M059J (cell line): Measurements from ENCODE around the gene SERPINB3. TPM values are rescaled to one million over a fixed set of nuclear protein-coding genes. Genes with fewer than 3 reads are reported as not detected.
"Not testable (repeated sequence)": the region's sequence is repeated elsewhere in the genome, so short reads cannot be mapped to it uniquely, and the experiment has no call there.

ENCODE experiments used
- DNase-seq: peaks from one replicate; pipeline ENCODE4 v3.0.0-alpha.2; 2012; ENCODE audit warnings: low read depth
- total RNA-seq: library from RNA; depleted of rRNA; stranded (reverse); fragments of >200 nt; shearing (Covaris generic); gene quantifications from 2 replicates; pipeline ENCODE4 v1.2.3, GENCODE V29; 2014; rRNA removed

SERPINB3 gene
- not detected in 2 replicates for total RNA-seq

DNA sequence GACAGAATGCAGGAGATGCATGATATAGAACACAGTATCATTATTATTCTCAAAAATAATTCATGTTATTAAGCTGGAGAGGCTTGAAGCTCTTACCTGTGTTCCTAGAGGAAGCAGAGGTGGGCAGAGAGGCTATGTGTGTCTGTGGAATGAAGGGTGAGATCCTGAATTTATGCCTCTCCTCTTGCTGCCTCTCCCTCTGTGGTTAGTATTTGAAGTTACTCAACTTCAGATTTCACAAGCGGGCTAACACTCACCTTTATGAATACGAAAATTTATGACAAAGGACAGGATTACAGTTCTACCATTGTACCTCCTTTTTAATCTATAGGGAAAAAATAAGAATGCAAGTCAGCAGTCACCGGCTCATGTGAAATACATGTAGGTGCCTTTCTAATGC lies at the start of gene SERPINB3:
Gene SERPINB3, minus strand, starts transcription at position 144 of the 400 bp plus-strand sequence. CDS start 677 bp downstream, outside the sequence.
- not testable (repeated sequence) for DNase-seq

DNA sequence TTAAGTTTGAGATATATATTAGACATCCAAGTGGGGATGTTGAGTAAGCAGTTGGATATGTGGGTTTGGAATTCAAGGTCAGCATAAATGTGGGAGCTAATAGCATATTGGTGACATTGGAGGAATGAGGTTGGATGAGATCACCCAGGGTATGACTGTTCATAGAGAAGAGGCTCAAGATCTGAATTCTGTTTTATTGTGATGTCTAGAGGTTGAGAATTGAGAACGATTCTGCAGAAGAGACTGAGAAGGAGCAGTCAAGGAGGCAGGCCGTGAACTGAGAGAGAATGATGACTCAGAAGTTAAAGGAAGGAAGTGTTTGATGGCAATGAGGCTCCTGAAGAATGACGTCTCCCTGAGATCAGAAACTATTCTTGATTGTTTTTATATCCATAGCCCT lies 47.0 kb upstream of the SERPINB3 start:
- peak; percentile 88 for DNase-seq

DNA sequence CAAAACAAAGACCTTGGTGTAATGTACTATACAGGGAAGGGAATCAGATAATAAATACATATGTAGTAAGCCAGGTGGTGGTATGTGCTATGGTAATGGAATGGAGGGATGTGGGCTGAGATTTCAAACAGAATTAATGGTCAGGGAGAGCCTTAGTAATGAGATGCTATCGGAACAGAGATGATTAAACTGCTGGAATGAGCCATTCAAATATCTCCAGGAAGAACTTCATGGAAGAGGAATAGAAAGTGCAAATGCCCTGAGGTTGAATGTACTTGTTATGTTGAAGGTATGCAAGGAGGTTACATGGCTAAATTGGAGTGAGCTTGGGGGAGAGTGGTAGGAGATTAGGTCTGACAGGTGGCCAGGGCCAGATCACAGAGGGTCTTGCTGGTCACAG lies 46.1 kb upstream of the SERPINB3 start:
- DNase-seq = peak; percentile 14

DNA sequence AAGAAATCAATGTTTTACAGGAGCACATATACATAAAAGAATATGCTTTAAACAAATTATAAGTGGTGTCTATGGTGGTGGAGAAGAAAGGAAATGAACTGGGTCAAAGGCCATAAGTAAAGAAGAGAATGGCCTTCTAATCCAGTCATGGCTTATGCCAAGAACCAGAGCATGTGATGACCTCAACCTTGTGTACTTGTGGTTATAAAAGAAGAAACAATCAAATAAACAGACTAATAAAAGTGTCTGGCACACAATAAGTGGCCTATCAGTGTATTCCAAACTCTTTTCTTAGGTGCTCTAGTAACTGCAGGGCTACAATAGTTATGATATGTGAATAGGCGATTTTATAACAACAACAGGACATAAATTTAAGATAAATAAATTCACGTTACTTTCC lies 43.7 kb upstream of the SERPINB3 start:
- DNase-seq = peak; percentile 33

DNA sequence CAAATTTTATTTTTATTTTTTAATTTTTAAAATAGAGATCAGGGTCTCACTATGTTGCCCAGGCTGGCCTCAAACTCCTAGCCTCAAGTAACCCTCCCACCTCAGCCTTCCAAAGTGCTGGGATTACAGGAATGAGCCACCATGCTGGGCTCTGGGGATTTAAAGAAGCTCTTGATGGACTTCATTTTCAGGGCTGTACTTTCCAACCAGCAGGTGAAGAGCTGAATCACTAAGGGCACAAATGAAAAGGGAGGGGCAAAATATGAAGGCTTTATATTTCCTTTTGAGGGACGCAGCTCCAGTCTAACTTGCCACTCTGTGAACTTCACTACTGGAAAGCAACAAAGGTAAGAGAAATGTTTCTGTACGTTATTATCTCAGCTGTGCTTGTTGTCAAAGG lies 41.0 kb upstream of the SERPINB3 start, which contains the start of gene SERPINB11:
Gene SERPINB11, plus strand, starts transcription at position 301 of the 400 bp plus-strand sequence. CDS start 7,234 bp downstream, outside the sequence.
- no peak for DNase-seq

DNA sequence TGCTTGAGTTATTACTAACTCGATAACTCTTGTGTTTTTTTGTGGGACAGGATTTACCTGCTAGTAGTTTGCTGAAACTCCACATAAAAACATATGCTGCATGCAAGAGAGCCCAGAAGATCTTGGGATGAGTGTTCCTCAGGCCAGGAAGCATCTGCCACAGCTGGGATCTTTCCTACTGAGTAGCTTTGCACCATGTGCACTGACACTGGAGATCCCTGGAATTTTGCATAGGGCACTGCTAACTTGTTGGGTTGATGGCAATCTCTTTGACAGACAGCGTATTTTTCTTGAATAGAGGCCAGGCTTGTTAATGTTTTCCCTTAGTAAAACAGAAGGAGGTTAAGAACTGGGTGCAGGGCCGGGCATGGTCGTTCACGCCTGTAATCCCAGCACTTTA lies 40.3 kb upstream of the SERPINB3 start:
- peak; percentile 51 for DNase-seq

DNA sequence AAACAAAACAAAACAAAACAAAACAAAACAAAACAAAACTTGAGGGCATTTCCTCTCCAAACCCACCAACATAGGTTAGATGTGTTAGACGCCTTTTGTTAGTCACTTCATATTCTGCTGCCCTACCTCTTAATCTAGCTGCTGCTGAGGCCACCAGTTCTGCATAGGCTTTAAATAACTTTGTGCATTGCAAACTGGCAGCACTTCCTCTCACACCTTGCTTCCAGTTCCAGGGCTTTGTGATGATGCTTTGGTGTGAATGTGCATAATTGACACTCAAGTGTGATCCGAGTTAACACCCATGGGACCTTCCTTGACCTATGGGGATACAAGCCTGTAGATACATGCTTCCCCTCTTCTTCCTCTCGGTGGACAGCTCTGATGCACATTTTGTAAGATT lies 38.8 kb upstream of the SERPINB3 start:
- DNase-seq = peak; percentile 27

DNA sequence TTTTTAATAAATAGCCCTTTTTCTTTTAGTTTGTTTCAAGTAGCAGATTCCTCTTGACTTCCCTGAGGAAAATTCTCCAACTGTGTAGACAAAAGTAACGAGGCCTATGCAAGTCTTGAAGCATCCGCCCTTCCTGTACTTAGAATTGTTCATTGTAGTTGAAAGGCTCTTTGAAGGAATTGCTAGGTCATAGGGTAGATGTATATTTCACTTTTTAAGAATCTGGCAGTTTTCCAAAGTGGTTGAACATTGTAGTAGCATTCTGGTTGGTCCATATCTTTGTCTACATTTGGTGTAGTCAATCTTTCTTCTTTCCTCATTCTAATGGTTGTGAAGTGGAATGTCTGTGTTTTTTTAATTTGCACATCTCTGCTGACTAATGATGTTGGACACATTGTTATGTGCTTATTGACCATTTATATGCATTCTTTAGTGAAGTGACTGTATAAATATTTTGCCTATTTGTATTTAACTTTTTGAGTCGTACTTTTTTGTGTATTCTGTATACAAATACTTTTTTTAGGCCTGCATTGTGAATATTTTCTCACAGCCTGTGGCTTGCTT lies 35.5 kb upstream of the SERPINB3 start:
- peak; percentile 44 for DNase-seq

DNA sequence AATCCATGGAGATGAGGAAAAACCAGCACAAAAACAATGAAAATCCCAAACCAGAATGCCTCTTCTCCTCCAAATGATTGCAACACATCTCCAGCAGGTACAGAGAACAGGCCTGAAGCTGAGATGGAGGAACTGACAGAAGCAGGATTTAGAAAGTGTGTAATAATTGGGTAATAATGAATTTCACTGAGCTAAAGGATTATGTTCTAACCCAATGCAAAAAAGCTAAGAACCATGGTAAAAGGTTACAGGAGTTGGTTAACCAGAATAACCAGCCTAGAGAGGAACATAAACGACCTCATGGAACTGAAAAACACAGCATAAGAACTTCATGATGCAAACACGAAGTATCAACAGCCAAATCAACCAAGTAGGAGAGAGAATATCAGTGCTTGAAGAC lies 27.4 kb upstream of the SERPINB3 start:
- DNase-seq = no peak

DNA sequence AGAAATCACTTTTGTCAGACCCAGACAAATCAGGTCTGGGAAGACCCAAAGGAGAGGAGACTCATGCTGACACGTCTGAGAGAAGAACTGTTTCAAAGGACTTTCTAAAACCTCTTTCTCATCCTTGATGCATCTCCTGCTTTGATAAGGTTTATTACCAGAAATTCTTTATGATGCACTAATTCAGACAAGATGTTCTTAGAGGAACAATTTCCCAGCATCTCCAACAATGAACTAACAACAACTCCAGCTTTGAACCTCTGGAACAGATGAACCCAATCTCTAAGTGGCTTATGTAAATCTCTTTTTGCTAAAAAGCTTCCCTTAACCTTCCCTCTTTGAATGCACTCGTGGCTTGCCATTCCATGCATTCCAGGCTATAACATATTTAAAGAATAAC lies 25.2 kb upstream of the SERPINB3 start:
- DNase-seq = no peak

DNA sequence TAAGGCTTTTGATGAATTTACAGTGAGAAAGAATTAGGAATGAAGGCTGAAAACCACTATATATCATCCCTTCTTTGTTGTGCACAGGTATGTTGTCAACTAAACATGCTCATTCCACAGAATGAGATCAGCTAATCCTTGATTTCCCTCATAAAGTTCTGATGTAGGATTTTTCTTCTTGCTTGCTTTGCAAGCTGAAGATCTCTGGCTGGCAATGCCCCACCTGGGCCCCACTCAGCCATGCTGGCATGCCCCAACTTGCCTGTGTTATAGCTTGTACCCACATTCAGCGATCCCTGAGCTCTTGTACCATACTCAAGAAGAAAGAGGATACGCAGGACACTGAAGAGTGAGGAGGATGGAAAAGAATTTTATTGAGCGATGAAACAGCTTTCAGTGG lies 23.0 kb upstream of the SERPINB3 start:
- DNase-seq = no peak

DNA sequence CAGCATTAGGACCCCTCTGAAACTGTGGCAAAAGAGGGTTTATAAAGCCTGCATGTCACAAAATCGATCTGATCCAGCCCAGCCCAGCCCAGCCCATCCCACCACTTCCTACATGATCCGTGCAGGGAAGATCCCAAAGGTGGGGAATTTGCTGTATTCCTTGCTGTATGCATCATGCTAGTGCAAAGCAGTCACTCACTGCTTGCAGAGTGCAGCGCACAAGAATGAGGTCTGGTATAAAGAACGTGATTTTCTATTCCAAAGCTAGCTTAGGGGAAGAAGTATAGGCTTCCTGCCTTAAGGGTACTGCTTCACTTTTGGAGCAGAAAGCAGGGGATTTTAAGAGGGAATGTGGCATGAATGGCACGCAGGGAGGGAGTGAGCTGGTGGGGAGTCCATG lies 22.2 kb upstream of the SERPINB3 start:
- DNase-seq = peak; percentile 8

DNA sequence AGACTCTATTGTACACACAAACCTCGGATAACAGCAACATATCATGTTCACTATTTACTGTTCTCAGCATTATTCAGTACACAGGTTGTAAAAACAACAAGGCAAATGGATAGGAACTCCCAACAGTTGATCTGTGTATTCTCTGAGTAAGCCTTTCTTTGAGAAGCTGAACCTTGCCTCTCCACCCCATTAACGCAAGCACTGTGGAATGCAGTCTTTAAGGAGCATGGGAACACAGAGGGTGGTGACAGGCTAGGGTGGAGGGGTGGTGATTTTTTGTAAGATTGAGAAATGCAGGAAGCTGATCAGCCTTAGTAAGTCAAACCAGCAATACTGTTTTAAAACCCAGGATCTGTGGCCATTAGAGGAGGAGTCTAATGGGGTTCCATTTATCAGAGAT lies 21.5 kb upstream of the SERPINB3 start:
- DNase-seq = peak; percentile 86

DNA sequence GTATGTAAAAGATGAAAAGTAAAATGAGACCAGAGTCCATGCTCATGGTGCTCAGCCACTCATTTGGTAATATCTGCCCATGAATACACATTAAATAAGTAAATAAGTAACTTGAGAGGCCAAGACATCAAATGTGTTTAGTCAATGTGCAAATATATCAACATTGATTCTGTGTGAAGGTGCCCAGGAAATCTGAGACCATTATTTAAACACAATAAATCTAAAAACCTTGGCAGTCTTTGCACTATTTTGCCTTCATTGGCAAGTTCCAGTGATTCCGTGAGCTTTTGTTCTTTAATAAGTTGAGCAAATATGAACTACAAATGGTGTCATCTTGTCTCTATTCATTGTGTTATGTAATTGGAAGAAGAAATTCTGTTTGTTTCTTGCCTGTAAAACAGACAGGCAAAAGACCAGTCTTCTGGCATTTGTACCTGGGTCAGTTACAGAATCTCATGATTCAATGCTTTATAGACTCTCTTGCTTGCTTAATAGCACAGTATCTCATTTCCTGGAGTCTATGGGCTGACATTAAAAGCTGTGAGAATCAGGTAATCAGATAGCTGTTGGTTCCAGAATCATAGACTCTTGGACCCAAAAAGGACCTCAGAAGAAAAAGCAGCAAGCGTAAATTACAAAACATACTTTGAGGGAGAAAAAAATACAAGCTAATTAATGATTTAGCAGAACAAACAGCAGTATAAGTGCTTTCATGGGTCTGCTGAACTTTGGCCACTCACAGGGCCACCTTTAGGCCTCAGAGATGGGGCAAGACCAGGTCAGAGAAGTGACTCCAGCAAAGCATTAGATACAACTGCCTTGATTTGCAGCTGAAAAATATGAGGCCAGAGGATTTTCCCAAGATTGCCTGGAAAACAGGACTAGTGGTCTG lies 20.0 kb upstream of the SERPINB3 start:
- no peak for DNase-seq

DNA sequence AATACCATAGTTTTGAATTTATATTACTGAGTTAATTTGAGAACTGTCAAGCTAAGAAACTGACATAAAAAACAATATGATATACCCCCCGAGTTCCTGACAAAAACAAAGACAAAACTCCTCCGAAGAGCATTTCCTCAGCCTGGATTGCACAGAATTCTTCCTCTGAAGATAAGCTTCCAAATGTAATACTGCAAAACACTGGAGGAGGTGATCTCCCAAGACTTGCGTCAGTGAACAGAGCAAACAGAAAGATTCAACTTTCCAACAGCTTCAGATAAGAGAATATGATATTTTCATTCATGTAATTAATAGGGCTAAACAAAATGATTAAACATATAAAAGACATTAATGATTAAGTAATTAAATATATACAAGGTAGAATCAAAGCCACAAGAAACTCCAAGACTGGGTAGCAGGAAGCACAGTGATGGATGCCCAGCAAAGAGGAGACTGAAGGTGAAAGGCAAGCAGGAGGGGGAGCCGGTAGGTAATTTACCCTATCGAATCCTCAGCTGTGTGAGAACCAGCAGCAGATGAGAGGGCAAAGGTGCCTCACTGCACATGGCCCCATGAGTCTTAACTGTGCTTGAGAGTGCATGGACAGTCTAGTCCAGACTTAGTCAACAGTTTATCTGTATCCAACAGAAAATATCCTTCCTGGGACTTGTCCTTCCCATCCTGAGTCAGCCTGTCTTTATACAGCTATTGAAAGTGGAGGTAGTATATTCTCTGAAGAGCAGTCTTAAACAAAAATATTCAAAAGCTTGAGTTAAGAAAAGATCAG lies 18.3 kb upstream of the SERPINB3 start:
- no peak for DNase-seq

DNA sequence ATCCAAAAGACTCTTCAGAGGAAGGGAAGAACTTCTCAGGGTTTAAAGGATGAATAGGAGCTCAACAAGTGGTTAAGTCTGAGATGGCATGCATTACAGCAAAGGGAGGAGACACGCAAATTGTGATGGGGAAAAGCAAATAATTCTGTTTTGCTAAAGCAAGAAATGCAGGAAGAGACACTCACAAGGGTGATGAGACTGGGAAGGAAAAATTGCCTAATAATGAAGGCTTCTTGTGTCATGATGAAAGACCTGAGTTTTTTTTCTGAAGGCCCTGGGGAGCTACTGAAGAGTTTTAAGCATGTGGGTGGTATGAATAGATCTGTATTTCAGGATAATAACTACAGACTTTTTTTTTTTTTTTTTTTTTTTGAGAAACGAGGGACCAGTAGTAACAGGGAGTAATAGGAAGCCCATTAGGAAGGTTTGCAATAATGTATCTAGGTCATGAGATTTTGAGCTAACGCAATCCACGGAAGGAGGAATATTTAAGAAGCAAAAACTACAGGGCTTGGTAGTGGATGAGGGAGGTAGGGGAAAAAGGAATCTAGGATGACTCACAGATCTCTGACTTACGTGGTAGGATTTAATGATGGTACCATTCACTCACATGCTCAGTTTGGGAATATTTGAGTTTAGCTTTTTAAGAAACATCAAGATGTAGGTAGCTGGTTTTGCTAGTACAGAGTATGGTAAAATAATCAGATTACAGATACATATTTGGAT lies 16.0 kb upstream of the SERPINB3 start:
- peak; percentile 27 for DNase-seq

DNA sequence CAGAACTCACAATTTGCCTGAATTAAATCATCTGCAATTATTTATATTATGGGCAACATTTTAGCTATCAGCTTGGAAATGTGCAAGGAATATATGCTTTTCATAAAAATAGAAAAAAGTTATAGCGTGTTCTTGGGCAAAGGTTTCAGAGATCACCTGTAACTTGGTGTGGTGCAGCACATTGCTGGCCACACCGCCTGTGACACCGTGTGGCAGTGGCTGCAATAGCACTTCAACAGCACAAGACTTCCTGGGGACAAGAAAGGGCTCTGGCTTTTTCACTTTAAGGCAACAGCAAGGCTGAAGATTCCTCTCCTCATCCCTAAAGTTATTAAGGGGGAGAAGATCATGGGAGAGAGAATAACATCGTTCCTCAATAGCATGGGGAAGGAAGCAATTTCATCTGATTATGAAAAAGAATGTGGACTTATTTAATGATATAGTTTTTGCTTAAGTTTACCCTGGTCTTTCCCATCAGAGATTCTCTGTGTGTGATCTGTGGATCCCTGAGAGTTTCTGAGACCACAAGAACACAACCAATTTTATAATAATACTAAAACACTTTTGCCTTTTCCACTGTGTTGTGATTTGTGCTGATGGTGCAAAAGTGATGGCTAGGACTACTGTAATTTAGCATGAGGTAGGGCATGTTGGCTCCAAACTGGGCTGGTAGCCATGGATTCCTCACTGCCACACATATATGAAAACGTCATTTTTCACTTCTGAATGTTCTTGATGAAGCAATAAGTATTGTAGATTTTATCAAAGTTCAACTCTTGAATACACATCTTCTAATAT lies 15.0 kb upstream of the SERPINB3 start:
- DNase-seq = peak; percentile 47

DNA sequence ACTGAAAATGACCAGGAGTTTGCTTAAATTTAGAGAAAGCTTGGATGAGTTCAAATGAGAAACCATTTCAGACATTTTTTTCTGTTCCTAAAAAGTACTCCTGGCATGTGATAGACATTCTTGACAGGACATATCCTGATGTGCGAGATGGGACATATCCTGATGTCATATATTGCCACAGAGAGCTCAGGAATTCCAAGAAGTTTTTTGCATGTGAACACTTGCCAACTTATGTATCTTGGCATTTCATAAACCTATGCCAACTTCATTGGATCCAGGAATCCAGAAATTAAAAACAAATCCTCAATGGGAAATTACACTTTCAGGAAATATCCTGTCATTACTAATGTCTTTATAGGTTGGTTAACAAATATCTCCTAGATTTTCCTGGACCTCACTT lies 2.9 kb upstream of the SERPINB3 start:
- DNase-seq = no peak

DNA sequence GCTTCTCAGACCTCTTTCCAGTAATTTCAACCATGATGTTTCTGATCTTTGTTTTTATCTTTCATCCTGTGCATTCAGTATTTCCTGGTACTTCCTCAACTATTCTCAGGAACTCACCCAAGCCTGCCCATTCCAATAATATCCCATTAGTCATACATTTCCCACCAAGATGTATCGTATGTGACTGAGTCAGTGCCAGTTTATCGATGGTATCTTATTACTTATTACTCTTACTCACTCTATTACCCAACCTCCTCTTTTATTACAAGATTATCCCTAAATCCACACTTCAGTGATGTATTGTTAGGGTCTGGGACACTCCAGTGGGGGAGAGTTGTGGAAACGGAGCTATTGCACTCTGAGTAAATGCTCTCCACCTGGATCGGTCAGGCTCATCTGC lies 2.8 kb downstream of the SERPINB3 start:
- not testable (repeated sequence) for DNase-seq

DNA sequence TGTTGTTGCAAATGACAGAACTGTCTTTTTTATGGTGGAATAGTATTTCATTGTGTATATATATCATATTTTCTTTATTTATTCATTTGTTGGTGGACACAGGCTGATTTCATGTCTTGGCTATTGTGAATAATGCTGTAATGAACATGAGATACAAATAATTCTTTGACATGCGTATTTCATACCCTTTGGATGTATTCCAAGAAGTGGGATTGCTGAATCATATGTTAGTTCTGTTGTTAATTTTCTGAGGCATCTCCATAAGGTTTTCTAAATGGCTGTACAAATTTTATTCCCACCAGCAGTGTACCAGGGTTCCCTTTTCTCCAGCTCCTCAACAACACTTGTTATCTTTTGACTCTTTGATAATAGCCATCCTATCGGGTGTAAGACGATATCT lies 11.4 kb downstream of the SERPINB3 start:
- peak; percentile 12 for DNase-seq

DNA sequence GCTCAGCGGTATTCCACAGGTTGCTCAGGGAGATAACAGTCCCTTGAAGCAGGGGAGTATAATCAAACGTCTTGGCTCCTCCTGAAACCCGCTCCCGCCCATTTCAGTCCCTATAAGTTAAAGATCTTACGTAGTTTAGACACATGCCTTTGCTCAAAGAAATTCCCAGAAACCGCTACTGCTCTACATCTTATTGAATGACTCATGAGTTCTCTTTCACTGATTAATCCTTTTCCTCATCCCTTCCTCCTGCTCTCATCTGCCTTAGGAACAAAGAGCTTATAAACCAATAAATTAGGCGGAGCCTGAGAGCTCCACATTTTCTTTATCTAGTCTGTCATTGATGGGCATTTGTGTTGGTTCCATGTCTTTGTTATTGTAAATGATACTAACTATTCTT lies 13.5 kb downstream of the SERPINB3 start:
- peak; percentile 52 for DNase-seq
